K562 (cell line): ENCODE results near the gene CDR2L. TPM values are rescaled to one million over a fixed set of nuclear protein-coding genes. Genes with fewer than 3 reads are reported as not detected.
"Not testable (repeated sequence)": the region's sequence is repeated elsewhere in the genome, so short reads cannot be mapped to it uniquely, and the experiment has no call there.

Experiments used
- ATAC-seq: fragments of 200-7000 bp; cut with Tn5 transposase; 3 replicates; pipeline ENCODE4 v1.9.1; 2020; ENCODE audit warnings: moderate library complexity
- BruUV-seq: library from RNA; stranded (reverse); fragments of 400-500 nt; replicated peaks from 2 replicates; lab custom pipeline; 2021; lab: Mats Ljungman, UMichigan
- CTCF ChIA-PET: fragments of 300-600 bp; formaldehyde crosslinking; extraction: SDS; loops from one replicate; lab custom pipeline; 2021; ENCODE audit warnings: low intra/inter-chr PET ratio; lab: Yijun Ruan, JAX
- POLR2A ChIA-PET: fragments of 300-600, 350-650 bp; sonication (Branson Sonifier 250); formaldehyde crosslinking; extraction: SDS; loops from one replicate; lab custom pipeline; 2021; ENCODE audit warnings: antibody characterized with exemption, inconsistent platforms; lab: Yijun Ruan, JAX
- DNase-seq, 4 experiments: peaks; one replicate each; pipeline versions ENCODE4 v3.0.0 to v3.0.0-alpha.2; 2011 to 2018; ENCODE audit warnings: low spot score in 3 of 4, mixed read lengths in 3 of 4; ENCODE audit errors: extremely low read depth in 1 of 4
- FAIRE-seq: peaks from 2 replicates; lab custom pipeline; 2011; peaks lifted over from hg19 to GRCh38; lab: Jason Lieb, UNC
- H2AFZ ChIP-seq: 2 replicates; pipeline ENCODE4 v1.6.0; 2011; ENCODE audit warnings: low read depth, low read length, control low read depth, inconsistent platforms
- H3K27ac ChIP-seq: fragments of 200-600 bp; 3 replicates; pipeline ENCODE4 v1.8.0; 2011; ENCODE audit warnings: low read depth, mild to moderate bottlenecking, control low read depth, inconsistent platforms, low read length, moderate library complexity, mixed read lengths; ENCODE audit errors: extremely low read depth
- H3K27me3 ChIP-seq, 2 experiments: fragments of 300-600 bp in 1 of 2; 2 replicates in 1 of 2; 3 replicates in 1 of 2; pipeline versions ENCODE4 v1.6.0 to v1.8.0; 2011; ENCODE audit warnings: inconsistent platforms in 2 of 2, low read length in 2 of 2, mild to moderate bottlenecking in 1 of 2, mixed read lengths in 1 of 2, moderate library complexity in 1 of 2; ENCODE audit not compliant: control insufficient read depth in 2 of 2, insufficient read depth in 2 of 2
- H3K36me3 ChIP-seq: fragments of 300-600 bp; 3 replicates; pipeline ENCODE4 v1.8.0; 2011; ENCODE audit warnings: mild to moderate bottlenecking, low read length, inconsistent platforms; ENCODE audit not compliant: control insufficient read depth, insufficient read depth
- H3K4me1 ChIP-seq, 2 experiments: fragments of 200-600 bp in 1 of 2; replicated peaks in 1 of 2; 2 replicates in 1 of 2; 3 replicates in 1 of 2; pipeline versions ENCODE4 v1.5.1 to v1.8.0; 2011; ENCODE audit warnings: inconsistent platforms in 2 of 2, low read length in 2 of 2, mild to moderate bottlenecking in 1 of 2, mixed read lengths in 1 of 2, moderate library complexity in 1 of 2; ENCODE audit not compliant: control insufficient read depth in 2 of 2, insufficient read depth in 2 of 2
- H3K4me2 ChIP-seq: 2 replicates; pipeline ENCODE4 v1.6.1; 2011; ENCODE audit warnings: low read length, control low read depth, inconsistent platforms, mixed read lengths; ENCODE audit not compliant: insufficient read depth
- H3K4me3 ChIP-seq: fragments of 200-600 bp; sonication (generic), shearing (Covaris generic); 2 replicates; pipeline ENCODE4 v1.5.1; 2016; ENCODE audit warnings: control low read depth, inconsistent platforms
- H3K79me2 ChIP-seq: fragments of 200-600 bp; 3 replicates; pipeline ENCODE4 v1.8.0; 2011; ENCODE audit warnings: low read length, inconsistent platforms; ENCODE audit not compliant: control insufficient read depth, insufficient read depth
- H3K9ac ChIP-seq, 2 experiments: 2 replicates each; pipeline versions ENCODE4 v1.6.0 to v1.6.1; 2011; ENCODE audit warnings: low read depth in 2 of 2, low read length in 2 of 2, control low read depth in 1 of 2, inconsistent platforms in 1 of 2, mild to moderate bottlenecking in 1 of 2, mixed read lengths in 1 of 2; ENCODE audit not compliant: insufficient read depth in 1 of 2
- H3K9me1 ChIP-seq: one replicate; pipeline ENCODE4 v1.6.0; 2011; ENCODE audit warnings: inconsistent platforms, mild to moderate bottlenecking, low read length, moderate library complexity; ENCODE audit not compliant: control insufficient read depth, insufficient read depth
- H3K9me3 ChIP-seq: replicated peaks from 2 replicates; pipeline ENCODE4 v1.5.1; 2011; ENCODE audit warnings: low read depth, low read length, inconsistent platforms; ENCODE audit not compliant: control insufficient read depth, insufficient read depth
- H4K20me1 ChIP-seq: replicated peaks from 2 replicates; pipeline ENCODE4 v1.6.1; 2011; ENCODE audit warnings: low read length, inconsistent platforms, mixed read lengths; ENCODE audit not compliant: control insufficient read depth, insufficient read depth
- MITF ChIP-seq: IDR thresholded peaks from 2 replicates; pipeline ENCODE4 v1.6.1; 2014; ENCODE audit warnings: antibody characterized with exemption
- ZNF280A ChIP-seq: fragments of 450-650 bp; IDR thresholded peaks from 2 replicates; pipeline ENCODE4 v1.6.1; 2018; ENCODE audit warnings: mild to moderate bottlenecking, low read depth; ENCODE audit not compliant: partially characterized antibody
- WGBS: fragments of 100-300 bp; shearing (Covaris generic); methylation state at CpG from one replicate; pipeline ENCODE4 v1.1.6; 2016; ENCODE audit warnings: low coverage, mixed read lengths; ENCODE audit not compliant: insufficient coverage; ENCODE audit errors: missing lambda C conversion rate; 5-methylcytosine and 5-hydroxymethylcytosine counted together
- in situ Hi-C: fragments of 300-500 bp; cut with MboI; formaldehyde crosslinking; loops from 4 replicates; pipeline ENCODE4 v1.15.0; 2018; ENCODE audit warnings: inconsistent platforms, mixed read lengths
- intact Hi-C: fragments of 100-400 bp; cut with micrococcal nuclease; formaldehyde crosslinking; loops from 2 replicates; pipeline ENCODE4 v1.14.2; 2022
- polyA plus RNA-seq, 8 experiments: library from polyadenylated mRNA; depleted of rRNA in 4 of 8; stranded (reverse) in 5 of 8; unstranded in 3 of 8; fragments of >200 nt; fragmentation: Nextera tagmentation in 2 of 8; fragmentation: Illumina TruSeq in 1 of 8; extraction: Ambion mirVana in 2 of 8; extraction: Trizol in 1 of 8; gene quantifications; 2 replicates each; pipeline versions ENCODE4 v1.2.1 to v1.2.3, GENCODE V29; 2011 to 2014; ENCODE audit warnings: inconsistent platforms in 1 of 8, missing spikeins in 1 of 8
- total RNA-seq, 7 experiments: library from RNA; depleted of rRNA in 6 of 7; stranded (reverse); fragments of >200 nt in 6 of 7; fragmentation: Illumina TruSeq in 2 of 7; extraction: Trizol in 2 of 7; gene quantifications; 2 replicates each; pipeline versions ENCODE4 v1.2.1 to v1.2.3, GENCODE V29; 2011 to 2021; ENCODE audit warnings: low replicate concordance in 1 of 7

CDR2L gene
- total and polyA plus RNA-seq, 9 of the 15 experiments (the other 6 are each of a cell fraction or from before 2014, with no cell fraction given), result 2.7 to 16.0 (median 7.3) TPM

DNA sequence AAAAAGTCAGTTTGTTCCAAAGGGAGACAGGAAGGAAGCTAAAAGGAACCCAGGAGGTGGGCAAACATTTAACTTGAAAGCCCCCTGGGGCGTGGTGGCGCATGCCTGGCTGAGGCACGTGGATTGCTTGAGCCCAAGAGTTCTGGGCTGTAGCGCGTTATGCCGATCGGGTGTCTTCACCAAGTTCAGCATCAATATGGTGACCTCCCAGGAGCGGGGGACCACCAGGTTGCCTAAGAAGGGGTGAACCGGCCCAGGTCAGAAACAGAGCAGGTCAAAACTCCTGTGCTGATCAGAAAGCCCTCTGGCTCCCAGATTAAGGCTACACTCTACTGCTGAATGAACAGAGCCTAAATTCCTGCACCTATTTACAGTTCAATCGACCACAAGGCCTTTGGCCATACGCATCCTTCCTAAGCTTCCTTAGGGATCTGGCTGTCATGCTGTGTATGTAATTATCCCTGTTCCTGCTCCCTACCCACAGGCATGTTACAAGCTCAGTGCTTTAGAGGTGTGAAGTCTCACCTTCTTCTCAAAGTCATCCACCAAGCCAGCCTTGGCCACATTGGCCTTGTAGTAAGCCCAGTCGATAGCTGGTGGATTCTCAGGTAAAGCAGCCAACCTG lies 54.3 kb downstream of the CDR2L start (continued):
- TF ChIP-seq MITF (no peak), ZNF280A (no peak)

GRCh38 chr17:75043789-75044188 lies 56.4 kb downstream of the CDR2L start:
- H2AFZ ChIP-seq, FAIRE-seq, in situ Hi-C loops, BruUV-seq, POLR2A ChIA-PET, ATAC-seq, H3K27ac ChIP-seq, H3K27me3 ChIP-seq, CTCF ChIA-PET, DNase-seq, H3K9me3 ChIP-seq, intact Hi-C loops, H3K9me1 ChIP-seq, H3K4me3 ChIP-seq, H3K9ac ChIP-seq, H3K4me2 ChIP-seq, H4K20me1 ChIP-seq: not testable (repeated sequence)
- 67% methylated on average over 3 of the region's 5 CpGs for WGBS
- Histone ChIP-seq H3K79me2 (peaks cover 37% of the 10 kb centered on the region), H3K36me3 (peaks cover 42% of the 10 kb centered on the region), H3K4me1 (peaks cover 9 to 15% of the 10 kb centered on the region in 2 experiments)
